Measurements from ENCODE around the gene RHOC.

RHOC gene

DNA sequence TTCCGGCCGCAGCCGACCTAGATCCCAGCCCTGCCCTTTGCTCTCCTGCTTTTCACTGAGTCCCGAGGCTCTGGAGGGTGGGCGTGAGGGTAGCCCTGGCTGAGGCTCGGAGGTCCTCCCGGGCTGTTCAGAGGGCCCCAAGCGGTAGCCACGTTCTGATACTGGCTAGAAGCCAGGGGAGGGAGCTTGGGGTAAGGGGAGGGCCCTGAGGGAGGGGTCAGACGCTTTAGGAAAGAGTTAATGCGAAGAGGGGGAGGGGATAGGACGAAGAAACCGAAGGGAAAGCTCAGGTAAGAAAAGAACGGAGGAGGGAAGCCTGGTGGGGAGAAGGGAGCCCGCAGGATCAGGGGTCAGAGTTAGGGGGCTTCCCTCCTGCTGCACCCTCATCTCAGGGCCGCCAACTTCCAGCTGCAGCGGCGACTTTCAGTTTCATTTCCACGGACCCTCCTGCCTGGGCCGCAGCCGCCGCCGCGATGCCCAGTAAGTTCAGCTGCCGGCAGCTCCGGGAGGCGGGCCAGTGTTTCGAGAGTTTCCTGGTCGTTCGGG is 32.4 kb downstream of the RHOC start, which contains the start of gene MOV10:
MOV10 (plus strand) TSS at position 220 of the 546 bp plus-strand sequence; CDS start at position 474, 254 bp downstream.
- TF ChIP-seq, protein P1, sequence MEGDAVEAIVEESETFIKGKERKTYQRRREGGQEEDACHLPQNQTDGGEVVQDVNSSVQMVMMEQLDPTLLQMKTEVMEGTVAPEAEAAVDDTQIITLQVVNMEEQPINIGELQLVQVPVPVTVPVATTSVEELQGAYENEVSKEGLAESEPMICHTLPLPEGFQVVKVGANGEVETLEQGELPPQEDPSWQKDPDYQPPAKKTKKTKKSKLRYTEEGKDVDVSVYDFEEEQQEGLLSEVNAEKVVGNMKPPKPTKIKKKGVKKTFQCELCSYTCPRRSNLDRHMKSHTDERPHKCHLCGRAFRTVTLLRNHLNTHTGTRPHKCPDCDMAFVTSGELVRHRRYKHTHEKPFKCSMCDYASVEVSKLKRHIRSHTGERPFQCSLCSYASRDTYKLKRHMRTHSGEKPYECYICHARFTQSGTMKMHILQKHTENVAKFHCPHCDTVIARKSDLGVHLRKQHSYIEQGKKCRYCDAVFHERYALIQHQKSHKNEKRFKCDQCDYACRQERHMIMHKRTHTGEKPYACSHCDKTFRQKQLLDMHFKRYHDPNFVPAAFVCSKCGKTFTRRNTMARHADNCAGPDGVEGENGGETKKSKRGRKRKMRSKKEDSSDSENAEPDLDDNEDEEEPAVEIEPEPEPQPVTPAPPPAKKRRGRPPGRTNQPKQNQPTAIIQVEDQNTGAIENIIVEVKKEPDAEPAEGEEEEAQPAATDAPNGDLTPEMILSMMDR (IDR thresholded peaks at IDR 0.05; ENCODE audit: unreplicated experiment in 3 of 3): no peak
- H3K27me3 Mint-ChIP-seq (ENCODE audit: low read depth): no peaks in the 10 kb centered on the region
- H3K4me3 Mint-ChIP-seq: peak within 1 kb of the TSS; percentile 97 to 98 (median 97)
- peaks cover 50% of the 10 kb centered on the region for H3K36me3 Mint-ChIP-seq (ENCODE audit: low read depth)
- H3K4me1 Mint-ChIP-seq: peaks cover 38% of the 10 kb centered on the region
- H3K9me3 Mint-ChIP-seq: no peaks in the 10 kb centered on the region
- H3K27ac Mint-ChIP-seq: peak within 1 kb of the TSS; percentile 99

DNA sequence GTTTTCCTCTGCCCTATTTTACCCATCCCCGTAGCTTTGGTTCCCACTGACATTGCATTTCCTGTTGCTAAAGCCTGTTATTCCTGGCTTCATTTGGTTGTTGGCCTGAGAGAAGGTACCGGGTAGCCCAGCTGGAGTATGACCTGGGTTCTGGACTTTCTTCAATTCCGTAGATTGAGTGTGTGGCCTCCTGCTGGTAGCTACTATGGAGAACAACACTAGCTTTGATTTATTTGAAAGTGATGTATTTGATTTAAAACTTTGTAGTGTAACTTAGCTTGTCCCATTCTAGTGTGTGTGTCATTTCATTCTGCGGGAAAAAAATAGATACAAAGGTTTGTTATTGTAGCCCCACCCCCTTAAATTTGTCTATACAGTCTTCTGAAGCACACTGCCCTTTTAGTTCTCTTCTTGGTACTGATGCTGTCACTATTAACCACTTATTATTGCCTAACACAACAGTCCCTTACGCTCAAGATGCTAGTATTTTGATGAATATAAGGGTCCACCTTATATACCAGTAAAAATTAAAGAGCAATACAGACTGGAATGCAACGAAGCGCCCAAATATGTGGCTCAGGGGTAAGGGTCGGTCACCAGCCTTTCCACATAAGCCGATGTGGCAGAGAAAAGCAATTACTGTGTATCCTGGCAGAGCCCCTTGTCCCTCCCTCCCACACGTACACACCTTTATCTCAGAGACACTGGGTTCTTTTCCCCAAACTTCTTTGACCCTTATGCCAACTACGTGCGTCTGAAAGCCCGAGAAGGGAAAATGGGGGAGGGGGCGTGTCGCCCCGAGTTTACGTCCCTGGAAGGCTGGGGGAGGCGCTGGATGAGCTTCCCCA is 33.1 kb downstream of the RHOC start:
- H3K4me3 Mint-ChIP-seq: peak overlapping the region; percentile 97 to 98 (median 97)
- TF ChIP-seq, protein P1 (IDR thresholded peaks at IDR 0.05; ENCODE audit: unreplicated experiment in 3 of 3): peak; percentile 32 to 54 (median 54)
- H3K36me3 Mint-ChIP-seq (ENCODE audit: low read depth): peaks cover 50% of the 10 kb centered on the region
- peaks cover 38% of the 10 kb centered on the region for H3K4me1 Mint-ChIP-seq
- H3K27me3 Mint-ChIP-seq (ENCODE audit: low read depth): no peaks in the 10 kb centered on the region
- H3K27ac Mint-ChIP-seq: peak overlapping the region; percentile 99
- H3K9me3 Mint-ChIP-seq: no peaks in the 10 kb centered on the region

DNA sequence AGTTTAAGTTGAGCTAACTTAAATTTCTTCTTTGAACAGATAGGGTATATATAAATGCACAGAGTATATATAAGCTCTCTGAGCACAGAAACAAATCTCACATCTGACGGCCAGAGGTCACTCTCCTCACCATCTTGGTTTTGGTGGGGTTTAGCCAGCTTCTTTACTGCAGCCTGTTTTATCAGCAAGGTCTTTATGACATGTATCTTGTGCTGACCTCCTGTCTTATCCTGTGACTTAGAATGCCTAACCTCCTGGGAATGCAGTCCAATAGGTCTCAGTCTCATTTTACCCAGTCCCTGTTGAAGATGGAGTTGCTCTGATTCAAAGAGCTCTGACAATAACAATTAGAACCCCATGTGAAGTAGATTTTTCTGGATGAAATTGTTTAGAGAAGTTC is 34.1 kb downstream of the RHOC start:
- H3K4me1 Mint-ChIP-seq: peaks cover 38% of the 10 kb centered on the region
- peak overlapping the region; percentile 99 for H3K27ac Mint-ChIP-seq
- H3K27me3 Mint-ChIP-seq (ENCODE audit: low read depth): no peaks in the 10 kb centered on the region
- H3K4me3 Mint-ChIP-seq: peak overlapping the region; percentile 58 to 98 (median 97)
- peaks cover 52% of the 10 kb centered on the region for H3K36me3 Mint-ChIP-seq (ENCODE audit: low read depth)
- TF ChIP-seq, protein P1 (IDR thresholded peaks at IDR 0.05; ENCODE audit: unreplicated experiment in 3 of 3): no peak
- no peaks in the 10 kb centered on the region for H3K9me3 Mint-ChIP-seq

DNA sequence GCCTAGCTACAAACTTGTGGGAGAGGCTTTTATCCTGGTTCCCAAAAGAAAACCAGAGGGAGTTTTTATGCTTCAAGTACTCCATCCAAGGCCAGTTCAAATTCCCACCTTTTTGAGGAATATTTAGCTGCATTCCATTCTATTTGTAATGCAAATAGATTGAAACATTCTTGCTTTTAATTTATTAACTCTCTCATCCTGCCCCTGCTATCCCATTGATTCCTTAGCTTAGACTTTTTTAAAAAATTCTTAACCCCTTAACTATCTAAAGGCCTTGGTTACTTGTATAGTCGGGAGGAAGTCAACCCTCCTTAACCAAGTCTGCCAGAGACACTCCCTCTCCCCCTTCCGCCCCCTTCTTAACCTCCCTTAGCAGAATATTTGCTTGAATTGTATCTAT is 34.9 kb downstream of the RHOC start:
- H3K4me1 Mint-ChIP-seq: peaks cover 38% of the 10 kb centered on the region
- H3K27ac Mint-ChIP-seq: peak overlapping the region; percentile 43 to 99 (median 99)
- peaks cover 60% of the 10 kb centered on the region for H3K36me3 Mint-ChIP-seq (ENCODE audit: low read depth)
- no peaks in the 10 kb centered on the region for H3K9me3 Mint-ChIP-seq
- TF ChIP-seq, protein P1 (IDR thresholded peaks at IDR 0.05; ENCODE audit: unreplicated experiment in 3 of 3): no peak
- H3K4me3 Mint-ChIP-seq: peak overlapping the region in 1 of 3 experiments; percentile 4
- H3K27me3 Mint-ChIP-seq (ENCODE audit: low read depth): no peaks in the 10 kb centered on the region

DNA sequence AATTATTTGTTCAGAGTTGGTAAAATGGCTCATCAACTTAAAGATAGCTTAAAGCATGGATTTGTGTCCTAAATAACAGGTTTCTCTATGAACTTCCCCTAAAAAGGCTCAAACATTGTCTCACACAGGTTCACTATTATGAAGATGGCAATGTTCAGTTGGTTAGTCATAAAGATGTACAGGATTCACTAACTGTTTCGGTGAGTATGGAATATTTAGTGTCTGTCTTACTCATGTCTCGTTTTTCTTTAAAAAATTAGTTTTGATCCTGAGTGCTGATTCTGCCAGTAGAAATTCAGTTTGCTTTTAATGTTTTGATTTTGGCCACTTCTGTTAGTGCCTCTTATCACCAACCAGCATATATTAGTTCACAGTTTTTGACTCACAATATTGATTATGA is 40.0 kb downstream of the RHOC start:
- Mint-ChIP-seq H3K27ac (no peak overlapping the region), H3K9me3 (no peaks in the 10 kb centered on the region), H3K36me3 (ENCODE audit: low read depth) (peaks cover 77% of the 10 kb centered on the region), H3K4me1 (peaks cover 6% of the 10 kb centered on the region), H3K4me3 (no peak overlapping the region), H3K27me3 (ENCODE audit: low read depth) (no peaks in the 10 kb centered on the region)
- TF ChIP-seq, protein P1 (IDR thresholded peaks at IDR 0.05; ENCODE audit: unreplicated experiment in 3 of 3): no peak
